ENCODE data around the gene ANKK1. TPM values are rescaled to one million over a fixed set of nuclear protein-coding genes. Genes with fewer than 3 reads are reported as not detected.

The ANKK1 gene
- total RNA-seq, 1 experiment from 2014 or later = 0.06 TPM

DNA sequence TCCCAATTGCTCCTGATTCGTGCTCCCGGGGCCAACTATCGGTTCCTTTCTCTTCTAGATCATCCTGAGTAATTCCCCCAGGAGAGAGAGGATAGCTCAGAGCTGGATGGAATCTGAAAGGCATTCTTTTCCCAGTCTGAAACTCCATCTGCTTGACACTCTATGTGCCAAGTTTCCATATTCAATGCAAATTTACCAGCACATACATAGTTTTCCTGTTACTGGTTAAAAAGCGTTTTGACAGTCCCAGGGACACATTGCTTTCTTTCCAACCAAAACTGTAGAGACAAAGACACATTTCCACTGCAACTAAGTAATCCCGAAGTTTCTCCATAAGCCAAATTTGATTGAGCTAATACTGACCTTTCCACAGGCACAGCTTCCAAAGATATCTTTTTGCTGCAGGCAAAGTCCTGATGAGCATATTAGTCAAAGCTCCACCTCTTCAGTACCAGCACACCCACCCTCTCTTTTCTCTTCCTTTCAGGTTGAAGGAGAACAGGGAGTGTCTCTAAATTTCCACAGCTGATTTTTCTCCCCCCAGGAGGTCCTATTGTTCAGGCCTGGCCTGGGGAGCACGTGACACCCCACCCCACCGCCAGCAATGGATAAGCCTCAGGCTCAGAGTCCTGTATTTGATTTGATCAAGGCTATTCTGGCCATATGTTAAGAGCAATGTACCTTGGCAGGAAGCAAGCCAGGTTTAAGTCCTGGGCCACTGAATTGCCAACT, 9.7 kb upstream of the ANKK1 start:
- DNase-seq (ENCODE audit: low spot score) = no peak

DNA sequence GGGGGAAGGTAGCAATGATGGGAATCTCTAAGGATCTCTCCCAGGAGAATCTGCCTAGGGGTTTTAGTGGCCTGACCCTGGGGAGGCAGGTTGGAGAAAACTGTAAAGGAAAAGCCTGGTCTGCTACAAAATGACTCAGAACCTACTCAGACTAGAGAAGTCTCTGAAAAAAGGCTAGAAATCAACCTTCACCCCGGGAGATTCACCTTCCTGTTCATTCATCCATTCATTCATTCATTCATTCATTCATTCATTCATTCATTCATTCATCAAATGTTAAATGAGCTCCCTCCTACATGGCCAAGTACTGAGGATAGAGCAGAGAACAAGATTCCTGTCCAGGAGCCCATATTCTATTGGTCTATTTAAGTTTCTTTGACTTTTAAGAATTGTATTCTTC, 8.9 kb upstream of the ANKK1 start:
- no peak for DNase-seq (ENCODE audit: low spot score)

DNA sequence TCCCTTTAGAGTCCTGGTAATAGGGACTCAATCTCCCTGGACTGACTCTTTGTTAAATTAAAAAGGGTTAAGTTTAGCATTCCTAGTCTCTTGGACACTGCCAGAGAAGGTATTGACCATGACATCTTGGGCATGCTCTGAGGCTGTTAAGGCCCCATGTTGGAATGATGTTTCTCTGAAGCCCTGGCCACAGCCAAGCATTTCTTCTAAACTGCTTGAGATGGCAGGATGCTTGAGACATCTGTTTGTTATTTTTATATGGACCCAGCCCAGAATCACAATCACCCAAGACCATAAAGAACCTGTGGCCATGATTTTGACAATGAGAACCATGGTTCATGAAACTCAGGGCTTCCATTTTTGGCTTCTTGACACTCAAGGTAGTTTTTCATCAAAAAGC, 5.5 kb upstream of the ANKK1 start:
- DNase-seq (ENCODE audit: low spot score) = no peak

DNA sequence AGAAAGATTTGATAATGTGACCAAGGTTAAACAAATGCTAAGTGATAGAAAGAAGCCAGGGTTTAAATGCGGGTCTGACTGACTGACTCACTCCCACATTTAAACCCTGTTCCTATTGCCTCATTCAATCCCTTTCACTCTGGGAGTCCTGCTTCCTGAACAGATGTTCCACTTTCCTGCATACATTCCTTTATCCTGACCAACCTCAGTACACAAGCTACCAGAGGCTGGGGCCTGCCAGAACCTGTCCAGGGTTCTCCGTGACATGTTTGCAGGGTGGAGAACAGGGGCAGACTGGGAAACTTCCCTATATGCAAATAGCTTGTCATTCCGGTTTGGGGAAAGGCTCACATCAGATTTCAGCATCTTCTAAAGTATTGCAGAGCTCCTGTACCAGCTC, 3.0 kb upstream of the ANKK1 start:
- peak; percentile 91 for DNase-seq (ENCODE audit: low spot score)

DNA sequence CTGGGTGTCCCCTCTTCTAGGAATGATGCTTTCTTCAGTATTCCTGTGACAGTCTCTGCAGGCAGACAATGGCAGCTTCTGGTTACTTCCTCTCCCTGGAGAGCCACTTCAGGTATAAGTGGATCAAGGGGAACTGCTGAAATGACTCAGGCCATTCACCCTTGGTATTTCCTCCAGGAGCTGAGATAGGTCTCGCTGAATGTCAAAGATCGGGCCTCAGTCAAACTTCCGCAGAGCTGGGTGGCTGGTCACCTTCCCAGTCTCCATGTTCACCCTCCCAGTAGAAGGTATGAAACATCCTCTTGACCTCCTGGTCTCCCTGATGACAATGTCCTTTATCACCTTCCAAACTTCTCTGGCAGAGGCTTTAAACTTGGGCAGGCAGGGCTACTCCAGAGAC, 1.8 kb upstream of the ANKK1 start:
- DNase-seq (ENCODE audit: low spot score) = no peak

DNA sequence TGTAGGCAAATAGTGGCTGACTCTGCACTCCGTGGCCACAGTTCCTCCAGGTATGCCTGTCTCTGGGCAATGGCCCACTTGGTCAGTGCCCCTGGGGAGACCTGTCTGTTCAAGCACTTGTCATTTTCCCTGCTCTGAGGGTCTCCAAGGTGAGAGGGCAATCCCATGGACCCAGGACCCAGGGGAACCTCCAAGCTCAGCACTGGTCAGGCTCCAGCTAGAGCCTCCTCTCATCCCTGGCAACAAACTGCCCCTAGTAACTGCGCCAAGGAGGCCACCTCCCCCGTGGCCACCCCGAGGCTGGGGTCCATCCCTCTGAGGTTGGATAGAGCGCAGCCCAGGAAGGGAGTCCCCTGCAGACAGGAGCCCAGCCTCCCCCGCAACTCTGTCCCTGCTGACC, 713 bp upstream of the ANKK1 start:
- no peak for DNase-seq (ENCODE audit: low spot score)

DNA sequence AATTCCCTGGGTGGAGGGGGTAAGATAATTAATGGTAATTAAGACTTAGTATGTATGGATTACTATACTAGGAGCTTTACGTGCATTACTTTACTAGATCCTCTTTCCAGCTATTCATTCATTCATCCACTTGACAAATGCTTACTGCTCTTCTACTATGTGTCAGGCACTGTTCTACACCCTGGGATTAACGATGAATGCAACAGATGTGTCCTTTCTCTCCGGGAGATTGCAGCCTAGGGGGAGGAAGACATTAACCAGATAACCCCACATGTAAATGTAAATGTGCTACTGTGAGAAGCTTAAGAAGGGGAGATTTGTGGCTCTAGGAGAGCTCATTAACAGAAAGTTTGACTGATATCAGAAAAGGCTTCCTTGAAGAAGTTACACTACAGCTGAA, 1.7 kb downstream of the ANKK1 start:
- no peak for DNase-seq (ENCODE audit: low spot score)

DNA sequence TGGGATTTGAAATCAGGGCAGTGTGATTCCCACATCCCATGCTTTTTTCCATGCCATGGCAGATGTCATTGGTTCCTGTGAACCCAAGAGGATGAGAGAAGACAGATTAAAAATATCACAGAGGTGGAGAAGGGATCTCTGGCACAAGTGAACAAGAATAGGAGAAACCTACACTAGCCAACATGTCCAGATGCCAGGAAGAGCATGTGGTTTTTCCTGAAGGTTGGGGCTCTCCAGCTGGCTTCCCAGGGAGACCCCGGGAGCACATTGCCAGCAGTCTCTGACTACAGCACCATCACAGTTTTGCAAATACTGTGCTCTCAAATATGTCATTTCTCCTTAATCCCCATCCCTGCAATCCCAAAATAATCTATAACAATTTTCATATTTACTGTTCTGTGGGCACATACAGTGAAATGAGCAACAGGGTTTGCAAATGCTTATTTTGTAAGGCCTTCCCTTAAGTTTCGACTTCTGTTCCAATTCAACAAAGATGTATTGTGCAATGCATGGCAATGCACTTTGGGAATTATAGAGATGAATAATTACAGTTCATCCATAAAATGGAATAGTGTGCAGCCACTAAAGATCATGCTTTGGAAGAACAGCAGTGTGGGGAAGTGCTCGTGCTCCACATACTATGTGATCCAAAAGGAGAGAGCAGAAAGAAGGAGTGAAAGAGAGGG, 4.8 kb downstream of the ANKK1 start:
- no peak for DNase-seq (ENCODE audit: low spot score)

DNA sequence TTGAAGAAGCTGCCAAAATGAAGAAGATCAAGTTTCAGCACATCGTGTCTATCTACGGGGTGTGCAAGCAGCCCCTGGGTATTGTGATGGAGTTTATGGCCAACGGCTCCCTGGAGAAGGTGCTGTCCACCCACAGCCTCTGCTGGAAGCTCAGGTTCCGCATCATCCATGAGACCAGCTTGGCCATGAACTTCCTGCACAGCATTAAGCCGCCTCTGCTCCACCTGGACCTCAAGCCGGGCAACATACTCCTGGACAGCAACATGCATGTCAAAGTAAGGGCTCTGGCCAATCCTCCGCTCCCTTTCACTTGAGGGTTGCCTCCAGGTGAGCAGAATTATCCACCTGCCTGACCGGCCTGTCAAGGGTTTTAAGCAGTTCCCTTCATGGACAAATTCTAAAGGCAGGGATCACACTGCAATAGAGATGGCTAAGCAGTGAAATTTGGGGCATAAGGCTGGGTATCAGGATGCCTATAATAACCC, 6.0 kb downstream of the ANKK1 start:
- no peak for DNase-seq (ENCODE audit: low spot score)

DNA sequence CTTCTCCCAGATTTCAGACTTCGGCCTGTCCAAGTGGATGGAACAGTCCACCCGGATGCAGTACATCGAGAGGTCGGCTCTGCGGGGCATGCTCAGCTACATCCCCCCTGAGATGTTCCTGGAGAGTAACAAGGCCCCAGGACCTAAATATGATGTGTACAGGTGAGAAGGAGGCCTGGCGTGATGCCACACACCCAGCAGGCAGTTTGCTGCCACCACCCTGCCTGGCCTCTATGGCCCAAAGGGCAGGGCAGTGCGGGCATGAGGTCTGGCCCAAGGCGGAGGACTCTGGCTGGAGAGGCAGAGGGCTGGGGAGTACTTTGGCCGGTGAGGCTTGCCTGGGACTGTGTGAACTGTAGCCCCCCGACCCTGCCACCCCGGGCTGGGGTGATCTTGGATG, 7.3 kb downstream of the ANKK1 start:
- no peak for DNase-seq (ENCODE audit: low spot score)

DNA sequence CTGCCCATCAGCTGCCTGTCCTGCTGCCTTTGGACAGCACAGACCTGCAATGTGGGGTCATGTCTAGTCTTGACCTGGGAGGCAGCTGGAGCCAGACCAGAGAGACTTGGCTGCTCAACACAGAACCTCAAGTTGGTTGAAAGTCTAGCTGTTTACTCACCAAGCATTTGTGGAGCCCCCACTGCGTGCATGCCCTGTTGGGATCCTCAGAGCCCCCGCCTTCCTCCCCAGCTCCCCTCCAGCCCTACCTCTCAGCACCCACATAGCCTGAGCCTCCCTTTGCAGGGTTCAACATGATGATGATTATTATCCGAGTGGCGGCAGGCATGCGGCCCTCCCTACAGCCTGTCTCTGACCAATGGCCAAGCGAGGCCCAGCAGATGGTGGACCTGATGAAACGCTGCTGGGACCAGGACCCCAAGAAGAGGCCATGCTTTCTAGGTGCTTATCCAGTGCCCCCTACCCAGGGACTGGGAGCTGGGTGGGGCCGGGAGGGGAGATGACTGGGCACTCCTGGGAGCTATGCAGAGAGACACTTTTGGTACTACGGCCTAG, 8.3 kb downstream of the ANKK1 start:
- no peak for DNase-seq (ENCODE audit: low spot score)

DNA sequence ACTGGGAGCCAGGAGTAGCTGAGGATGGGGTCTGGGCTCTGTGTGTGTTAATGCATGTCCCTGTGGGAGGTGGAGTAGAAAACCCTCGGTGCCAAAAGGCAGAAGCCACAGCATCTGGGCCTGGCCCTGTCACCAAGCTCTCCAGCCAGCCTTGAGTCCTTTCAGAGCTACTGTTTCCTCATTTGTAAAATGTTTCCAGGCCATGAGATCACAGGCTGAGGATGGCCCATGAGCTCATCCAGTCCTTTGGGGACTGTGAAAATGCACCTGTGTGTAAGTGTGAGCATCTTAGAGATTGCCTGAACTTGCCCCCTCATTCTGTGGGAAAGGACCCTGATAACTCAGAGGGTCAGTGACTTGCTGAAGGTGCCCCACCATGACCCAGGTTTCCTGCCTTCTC, 9.1 kb downstream of the ANKK1 start:
- DNase-seq (ENCODE audit: low spot score) = no peak

DNA sequence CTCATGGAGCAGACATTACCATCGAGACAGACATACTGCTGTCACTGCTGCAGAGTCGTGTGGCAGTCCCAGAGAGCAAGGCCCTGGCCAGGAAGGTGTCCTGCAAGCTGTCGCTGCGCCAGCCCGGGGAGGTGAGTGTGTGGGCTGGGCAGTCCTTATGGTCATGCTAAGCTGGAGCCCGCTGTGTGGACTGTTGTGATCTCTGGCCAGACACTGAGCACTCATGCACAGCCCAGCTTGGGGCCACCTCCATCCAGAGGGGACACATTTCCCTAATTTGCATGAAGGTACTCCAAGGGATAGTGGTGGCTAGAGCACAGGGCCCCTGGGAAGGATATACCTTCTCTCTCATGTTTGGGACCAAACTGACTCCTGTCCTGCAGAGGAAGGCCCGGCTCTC, 9.6 kb downstream of the ANKK1 start:
- DNase-seq (ENCODE audit: low spot score) = no peak

DNA sequence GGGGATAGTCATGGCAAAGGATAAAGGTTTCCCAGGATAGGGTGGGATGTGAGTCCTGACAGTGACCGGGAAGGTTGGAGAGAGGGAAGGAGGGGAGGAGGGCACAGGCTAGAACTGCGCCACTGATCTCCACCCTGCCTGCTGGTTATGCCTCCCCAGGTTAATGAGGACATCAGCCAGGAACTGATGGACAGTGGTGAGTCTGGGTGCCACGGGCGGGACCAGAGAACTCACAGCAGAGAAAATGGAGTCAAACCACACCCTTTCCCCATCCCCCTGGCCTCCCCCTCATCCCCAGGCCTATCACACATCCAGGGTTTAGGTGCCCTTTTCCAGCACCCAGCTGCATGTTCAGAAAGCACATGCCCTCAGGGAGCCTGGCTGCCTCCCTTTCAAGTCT, 10.2 kb downstream of the ANKK1 start:
- no peak for DNase-seq (ENCODE audit: low spot score)

DNA sequence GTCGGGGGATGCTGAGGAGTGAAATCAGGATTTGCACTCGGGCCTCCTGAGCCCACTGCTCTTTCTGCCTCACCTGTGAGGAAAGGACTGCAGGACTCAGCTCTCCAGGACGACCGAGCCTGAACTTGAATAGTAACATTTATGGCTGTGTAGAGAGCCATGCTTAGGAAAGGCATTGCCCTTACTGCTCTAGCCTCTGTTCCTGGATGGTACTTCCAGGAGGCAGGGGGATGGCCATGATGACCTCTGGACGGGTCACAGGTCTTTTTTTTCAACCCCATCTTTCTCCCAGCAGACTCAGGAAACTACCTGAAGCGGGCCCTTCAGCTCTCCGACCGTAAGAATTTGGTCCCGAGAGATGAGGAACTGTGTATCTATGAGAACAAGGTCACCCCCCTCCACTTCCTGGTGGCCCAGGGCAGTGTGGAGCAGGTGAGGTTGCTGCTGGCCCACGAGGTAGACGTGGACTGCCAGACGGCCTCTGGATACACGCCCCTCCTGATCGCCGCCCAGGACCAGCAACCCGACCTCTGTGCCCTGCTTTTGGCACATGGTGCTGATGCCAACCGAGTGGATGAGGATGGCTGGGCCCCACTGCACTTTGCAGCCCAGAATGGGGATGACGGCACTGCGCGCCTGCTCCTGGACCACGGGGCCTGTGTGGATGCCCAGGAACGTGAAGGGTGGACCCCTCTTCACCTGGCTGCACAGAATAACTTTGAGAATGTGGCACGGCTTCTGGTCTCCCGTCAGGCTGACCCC, 11.3 kb downstream of the ANKK1 start:
- DNase-seq (ENCODE audit: low spot score) = no peak

DNA sequence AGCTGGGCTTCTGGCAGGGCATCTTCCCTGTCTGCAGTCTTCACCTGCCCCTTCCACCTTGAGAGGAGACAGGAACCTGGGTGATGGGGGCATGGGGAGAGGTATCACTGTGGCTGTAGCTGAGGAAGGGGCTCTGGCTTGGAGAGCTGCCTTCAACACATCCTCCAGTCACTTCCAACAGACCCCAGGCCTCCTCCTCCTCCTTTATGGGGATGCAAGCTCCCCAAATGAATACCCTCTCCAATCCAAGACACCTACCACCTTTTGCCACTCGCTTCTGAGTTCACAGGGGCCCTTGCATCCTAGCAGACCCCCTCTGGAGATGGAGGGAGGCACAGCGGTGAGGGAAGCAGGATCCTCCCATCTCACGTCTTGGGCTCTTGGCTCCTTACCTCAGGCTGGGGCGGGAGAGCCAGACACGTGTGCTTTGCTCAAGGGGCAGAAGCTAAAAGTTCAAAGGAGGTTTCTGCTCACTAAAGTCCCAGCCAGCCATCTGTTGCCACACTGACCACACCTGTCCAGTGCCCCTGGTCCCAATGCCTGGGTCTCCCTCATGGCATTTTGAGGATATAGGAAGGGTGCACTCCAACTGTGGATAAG, 13.2 kb downstream of the ANKK1 start:
- no peak for DNase-seq (ENCODE audit: low spot score)

DNA sequence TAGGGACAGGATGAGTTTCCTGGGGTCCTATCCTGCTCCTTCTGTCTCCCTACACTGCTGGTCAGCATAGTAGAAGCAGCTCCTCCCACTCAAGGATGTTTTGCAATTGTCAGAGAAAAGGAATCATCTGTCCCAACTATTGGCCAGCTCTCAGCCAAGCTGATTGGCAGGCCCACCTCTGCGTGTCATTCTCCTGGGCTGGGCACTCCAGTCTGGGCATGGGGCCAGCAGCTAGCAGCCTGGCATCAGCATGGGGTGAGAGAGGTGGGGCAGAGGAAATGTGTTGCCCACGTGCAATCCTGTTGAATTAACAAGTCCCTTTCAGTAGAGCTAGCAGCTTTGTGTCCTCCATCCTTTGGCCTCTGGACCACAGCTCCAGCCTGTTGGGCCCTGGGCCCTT, 14.1 kb downstream of the ANKK1 start:
- DNase-seq (ENCODE audit: low spot score) = peak; percentile 97

DNA sequence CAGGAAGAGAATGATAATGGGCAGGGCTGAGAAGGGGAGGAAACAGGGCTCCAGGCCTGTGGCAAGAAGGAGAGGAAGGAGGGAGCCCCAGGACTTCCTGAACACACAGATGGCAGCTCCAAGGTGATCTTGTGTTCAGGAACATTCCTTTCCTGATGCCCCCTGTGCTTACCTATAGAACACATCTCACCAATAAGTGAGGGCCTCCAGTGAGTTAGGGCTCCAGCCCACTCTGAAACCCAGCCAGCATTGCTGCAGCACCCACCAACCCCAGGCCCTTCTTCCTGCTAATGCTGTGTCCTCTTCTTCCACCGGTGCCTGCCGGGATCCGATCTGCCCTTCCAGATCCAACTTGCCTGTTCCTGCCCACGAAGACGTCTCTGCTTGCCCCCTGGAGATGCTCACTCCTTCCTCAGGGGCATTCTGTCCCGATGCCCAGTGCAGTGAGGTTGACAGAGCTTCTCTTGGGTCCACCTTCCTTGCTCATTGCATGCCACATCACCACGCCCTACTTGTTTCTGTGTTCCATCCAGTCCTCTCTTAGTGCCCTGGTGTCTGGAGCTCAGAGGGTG, 17.4 kb downstream of the ANKK1 start:
- DNase-seq (ENCODE audit: low spot score) = no peak

DNA sequence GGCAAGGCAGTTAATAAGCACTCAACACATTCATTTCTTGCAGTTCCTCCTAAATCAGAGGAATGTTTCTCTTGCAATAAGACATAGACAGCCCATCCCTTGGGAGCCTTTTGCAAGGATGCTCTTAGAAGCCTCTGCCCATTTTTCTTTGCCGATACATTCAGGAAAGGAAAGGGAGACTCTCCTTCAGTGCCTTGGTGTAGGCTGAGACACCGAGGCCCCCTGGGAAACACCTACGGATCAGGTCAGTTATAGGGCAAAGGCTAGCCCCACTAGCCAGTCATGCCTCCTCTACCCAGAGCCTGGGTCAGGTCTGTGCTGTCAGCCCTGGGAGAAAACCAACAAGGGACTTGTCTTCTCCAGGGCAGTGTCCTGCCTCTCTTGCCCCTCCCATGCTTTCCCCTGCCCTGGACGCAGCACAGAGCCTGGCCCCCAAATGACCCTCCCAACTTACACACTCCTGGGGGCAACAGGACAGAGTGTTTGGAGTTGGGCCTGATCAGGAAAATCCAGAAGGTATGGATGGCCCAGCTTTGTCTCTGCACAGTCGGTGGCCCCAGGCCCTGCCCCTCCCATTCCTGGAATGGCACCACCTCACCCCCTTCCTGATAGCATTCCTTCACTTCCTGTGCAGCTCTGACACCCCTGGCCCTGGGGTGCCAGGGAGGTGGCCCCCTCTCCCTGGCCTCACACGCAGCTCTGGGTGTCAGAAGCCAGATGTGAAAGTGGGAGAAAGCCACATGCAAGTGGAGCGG, 18.3 kb downstream of the ANKK1 start:
- no peak for DNase-seq (ENCODE audit: low spot score)

DNA sequence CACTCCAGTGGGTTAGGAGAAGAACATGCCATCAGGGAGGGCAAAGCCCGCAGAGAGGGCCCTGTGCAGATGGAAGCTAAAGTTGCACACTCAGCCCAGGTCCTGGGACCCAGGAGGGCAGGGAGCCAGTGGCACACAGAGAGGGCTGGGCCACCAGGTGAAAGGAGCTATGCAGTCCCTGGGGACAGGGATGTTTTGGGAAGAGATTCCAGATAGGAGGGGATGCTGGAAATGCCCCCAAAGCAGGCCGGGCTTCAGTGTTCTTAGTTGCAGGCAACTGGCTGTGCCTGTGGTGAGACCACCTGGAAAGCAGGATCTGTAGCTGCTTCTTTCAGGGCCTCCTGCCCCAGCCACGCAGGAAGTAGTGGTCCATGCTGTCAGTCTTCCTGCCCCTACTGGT, 19.6 kb downstream of the ANKK1 start:
- no peak for DNase-seq (ENCODE audit: low spot score)

DNA sequence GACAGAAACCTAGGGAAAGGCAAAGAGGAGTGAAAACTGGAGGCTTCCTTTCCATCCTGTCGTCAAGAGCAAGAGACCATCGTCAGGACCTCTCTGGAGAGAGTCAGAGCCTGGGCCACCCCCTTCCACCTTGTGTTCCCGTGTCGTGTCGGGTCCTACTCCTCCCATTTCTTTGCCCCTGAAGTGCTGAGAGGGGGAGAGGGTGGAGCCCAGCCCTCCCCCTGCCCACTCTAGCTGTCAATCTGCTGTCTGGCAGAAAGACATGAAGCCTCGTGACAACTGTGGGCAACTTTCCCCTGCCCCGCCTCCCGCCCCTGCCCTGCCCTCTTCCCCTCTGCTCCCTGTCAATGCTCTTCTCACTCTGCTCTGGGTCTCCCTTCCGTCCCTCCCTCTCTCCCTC, 20.6 kb downstream of the ANKK1 start:
- DNase-seq (ENCODE audit: low spot score) = no peak

Measured in H4 (cell line).